HuH-7.5 (cell line): Measurements from ENCODE around the gene ATOSB.
"Not testable (repeated sequence)": the region's sequence is repeated elsewhere in the genome, so short reads cannot be mapped to it uniquely, and the experiment has no call there.

Source experiments
- DNase-seq: peaks from one replicate; pipeline ENCODE4 v3.0.0; 2011; ENCODE audit warnings: low spot score

The ATOSB gene, protein sequence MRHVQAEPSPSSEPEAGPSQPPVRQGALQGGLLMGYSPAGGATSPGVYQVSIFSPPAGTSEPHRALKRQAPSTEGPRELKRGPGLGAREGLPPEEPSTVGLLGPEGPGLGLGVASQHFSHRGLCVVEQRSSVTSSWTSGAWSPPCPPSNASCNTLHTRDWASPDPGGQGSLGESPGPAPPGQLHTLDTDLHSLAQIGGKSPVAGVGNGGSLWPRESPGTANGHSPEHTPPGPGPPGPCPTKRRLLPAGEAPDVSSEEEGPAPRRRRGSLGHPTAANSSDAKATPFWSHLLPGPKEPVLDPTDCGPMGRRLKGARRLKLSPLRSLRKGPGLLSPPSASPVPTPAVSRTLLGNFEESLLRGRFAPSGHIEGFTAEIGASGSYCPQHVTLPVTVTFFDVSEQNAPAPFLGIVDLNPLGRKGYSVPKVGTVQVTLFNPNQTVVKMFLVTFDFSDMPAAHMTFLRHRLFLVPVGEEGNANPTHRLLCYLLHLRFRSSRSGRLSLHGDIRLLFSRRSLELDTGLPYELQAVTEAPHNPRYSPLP

DNA sequence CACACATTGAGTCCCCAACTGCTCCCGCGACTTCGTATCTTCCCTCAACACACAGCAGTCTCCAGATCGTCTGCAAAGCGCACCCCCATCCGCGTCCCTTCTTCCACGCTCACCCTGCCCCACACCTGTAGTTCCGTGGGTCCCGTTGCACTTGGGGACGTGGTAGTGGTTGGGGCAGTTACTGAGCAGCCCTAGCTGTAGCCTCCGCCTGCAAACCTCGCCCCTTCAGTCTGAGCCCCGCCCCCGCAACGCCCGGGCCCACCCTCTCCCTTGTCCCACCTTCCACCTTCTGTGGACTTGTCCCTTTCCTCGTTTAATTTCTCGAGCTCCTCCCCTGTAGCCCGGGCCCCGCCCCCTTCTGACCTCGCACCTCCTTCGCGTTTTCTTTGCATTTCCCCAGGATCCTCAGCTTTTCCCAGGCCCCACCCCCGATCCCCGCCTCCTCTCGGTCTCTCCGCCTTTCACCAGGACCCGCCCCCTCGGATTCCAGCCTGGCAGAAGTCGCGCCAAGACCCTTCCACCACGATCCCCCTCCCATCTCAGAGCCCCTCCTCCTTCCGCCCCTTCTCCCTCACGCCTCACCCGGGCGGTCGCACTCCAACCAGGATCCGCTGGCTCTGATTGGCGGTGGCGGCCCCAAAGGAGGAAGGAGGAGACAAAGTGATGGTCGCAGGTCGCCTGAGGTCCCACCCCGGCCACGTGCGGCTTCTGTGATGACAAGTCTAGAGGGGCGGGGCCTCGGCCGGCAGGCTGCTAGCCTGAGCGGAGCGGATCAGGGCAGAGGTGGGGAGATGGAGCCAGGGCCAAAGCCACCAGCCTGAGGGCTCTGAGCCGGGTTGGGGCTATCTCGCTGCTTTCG lies at the start of gene ATOSB:
ATOSB (minus strand) TSS at position 183 of the 859 bp plus-strand sequence. CDS start 7,588 bp downstream, outside the sequence.
- DNase-seq = peak; percentile 85

DNA sequence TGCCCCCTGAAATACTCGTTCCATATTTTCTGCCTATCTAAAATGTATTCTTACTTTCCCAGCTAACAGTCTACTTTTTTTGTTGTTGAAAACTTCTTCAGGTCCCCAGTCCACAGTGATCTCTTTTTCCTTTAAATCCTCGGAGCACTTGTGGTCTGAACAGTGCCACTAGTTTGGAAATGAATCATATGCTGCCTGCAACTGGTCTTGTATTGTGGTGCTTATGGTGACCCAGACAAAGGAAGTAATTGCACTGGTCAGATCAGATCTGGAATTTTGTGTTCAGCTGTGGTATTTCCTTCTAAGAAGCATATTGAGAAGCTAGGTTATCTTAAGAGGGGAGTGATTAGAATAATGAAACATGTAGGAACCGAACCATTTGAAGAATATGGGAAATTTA lies 49.0 kb upstream of the ATOSB start:
- no peak for DNase-seq

DNA sequence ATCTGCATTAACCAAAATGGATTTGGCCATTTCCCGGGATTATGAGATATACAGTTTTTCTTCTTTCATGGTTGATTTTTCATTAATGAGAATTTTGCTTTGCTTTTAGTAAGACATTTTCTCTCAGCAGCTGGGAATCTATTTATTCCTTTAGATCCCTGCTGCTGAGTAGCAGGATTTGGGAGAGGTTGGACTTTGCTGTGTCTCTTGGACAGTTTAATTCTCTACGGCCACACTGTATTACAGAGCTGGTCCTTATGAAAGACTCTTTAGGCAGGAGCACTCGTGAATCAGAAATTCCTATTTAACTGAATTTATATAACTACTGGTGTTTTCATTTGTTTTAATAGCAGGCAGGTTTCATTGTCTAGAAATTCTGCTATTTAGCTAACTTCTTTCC lies 47.8 kb upstream of the ATOSB start:
- DNase-seq = no peak

DNA sequence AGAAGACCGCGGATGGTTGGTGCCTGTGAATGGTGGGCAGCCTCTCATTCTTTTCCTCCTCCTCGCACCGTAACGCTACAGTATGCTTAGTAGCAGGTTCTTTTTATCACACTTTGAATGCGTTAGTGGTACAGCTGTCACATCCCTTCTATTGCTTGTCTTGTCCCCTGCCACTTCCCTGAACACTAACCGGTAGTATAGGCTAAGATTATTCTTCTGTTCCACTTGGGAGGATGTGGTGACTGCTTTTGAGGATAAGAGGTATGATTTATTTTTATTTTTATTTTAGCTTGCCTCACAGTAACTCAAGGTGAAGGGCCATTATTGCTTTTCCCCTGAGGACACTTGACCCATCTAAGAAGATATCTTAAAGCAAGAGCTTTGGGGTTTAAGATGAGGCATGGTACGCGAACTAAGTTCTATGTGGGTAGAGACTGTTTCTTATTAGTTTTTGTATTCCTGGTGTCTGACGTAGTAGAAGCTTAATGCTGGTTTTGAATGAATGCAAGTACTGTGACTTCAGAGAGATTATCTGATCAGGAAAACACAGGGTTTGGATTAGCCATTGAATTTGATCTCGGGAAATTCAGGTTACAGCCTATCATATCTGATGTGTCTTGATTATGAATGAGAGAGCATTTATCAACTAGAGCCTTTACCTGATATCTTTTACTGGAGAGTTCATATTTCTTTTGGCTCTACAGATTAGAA lies 47.1 kb upstream of the ATOSB start:
- DNase-seq = no peak

DNA sequence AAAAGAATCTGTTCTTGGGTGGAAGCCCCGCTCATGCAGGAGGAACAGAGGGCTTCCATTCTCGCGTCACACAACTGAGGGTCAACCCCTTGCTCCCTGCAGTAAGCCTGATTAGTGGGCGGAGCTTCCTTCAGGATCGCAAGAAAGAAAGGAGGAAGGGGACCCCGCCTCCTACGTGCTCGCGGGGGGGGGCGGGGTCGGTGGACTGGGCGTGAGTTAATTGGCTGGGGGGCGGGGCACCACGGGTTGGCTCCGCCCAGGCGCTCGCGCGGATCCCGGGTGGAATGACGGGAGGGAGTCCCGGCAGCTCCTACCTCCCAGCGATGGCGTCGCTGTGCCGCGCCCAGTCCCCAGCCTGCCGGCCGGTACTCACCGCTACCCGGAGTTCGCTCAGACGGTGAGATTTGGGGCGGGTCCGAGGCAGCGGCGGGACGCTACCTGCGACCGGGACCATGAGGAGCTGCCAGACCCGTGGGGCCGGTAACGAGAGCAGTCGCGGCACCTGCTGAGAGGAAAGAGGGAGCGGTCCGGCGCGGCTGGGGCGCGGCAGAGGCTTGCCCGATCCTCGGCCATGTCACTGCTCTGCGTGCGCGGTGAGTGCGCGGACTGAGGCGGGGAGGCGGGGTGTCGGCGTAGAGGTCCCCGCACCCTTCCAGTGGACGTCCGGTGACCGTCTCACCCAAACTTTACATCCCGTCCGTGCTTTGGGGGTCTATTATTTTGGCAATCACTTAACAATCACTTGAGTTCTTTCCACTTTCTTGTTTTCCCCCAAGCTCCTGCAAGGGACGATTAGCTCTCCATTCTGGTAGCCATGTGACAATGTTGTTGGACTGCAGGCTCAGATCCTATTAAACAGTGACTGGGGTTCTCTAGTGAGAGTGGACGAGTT lies 46.3 kb upstream of the ATOSB start, which contains the start of gene UNC13B:
UNC13B (plus strand) TSS at position 297 of the 892 bp plus-strand sequence; CDS start at position 572, 275 bp downstream.
- DNase-seq = peak; percentile 89

DNA sequence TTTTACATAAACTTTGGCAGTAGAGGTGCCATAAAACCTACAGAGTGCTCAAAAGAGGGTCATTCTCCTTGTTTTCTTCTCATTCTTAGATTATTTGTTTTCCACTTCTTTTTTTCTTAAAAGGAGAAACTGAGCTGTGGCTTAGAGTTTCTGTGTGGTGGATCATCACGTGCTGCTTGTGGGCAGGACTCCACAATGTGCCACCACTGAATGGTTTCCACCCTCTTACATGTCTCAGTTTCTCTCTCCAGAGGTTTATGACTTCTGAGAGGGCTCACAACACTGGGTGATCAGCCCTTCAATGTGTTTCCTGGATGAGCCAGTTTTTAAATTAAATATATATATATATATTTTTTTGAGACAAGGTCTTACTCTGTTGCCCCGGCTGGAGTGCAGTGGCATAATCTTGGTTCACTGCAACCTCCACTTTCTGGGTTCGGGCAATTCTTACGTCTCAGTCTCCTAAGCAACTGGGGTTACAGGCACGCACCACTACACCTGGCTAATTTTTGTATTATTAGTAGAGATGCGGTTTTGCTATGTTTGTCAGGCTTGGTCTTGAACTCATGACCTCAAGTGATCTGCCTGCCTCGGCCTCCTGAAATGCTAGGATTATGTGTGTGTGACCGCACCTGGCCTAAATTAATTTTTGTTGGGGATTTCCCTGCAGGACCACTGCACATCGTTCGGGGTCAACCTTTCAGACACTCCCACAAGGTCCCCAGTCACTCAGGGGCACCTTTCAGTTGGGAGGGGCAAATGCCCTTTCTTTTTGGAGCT lies 43.0 kb upstream of the ATOSB start:
- DNase-seq = no peak

DNA sequence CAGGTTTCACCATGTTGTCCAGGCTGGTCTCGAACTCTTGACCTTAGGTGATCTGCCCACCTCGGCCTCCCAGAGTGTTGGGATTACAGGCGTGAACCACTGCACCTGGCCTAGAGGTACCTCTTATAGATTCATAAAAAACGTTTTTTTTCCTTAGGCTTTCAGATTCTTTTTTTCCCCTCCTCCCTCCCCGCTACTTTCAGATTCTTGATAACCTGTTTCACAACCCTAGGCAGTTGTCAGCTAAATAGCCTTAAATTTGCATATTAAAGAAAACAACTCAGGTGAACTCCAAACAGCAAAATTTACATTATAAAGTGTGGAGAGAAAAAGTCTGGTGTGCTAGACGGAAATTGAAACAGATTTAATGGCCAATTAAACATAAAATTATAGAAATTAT lies 42.2 kb upstream of the ATOSB start:
- not testable (repeated sequence) for DNase-seq

DNA sequence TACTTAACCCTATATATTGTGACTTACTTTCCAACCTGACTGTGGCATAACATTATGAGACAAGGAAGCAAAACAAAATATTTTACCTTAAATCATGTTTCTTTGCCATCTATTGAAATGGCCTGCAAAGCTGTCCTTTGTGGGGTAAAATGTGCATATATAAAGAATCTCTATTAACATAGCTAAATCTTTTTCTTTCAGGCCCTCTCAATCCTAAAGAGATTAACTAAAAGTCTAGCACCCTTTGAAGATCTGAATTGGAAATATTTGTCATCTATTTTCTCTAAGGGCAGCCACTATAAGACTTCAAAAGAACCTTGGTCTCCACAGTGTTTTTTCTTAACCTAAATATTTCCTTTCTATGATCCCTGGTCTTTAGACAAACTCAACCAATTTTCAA lies 41.1 kb upstream of the ATOSB start:
- no peak for DNase-seq

DNA sequence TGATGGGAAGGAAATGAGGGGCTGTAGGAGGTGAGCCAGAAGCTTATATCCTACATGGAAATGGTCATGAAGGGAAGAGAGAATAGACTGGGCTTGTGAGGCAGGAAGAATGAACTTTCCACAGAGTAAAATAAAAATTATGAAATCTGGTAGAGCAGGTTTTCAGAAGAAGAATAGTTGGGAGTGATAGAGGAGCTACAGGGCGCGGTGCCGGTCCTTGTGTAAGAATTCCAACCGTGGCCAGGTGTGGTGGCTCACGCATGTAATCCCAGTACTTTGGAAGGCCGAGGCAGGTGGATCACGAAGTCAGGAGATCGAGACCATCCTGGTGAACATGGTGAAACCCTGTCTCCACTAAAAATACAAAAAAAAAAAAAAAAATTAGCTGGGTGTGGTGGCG lies 37.3 kb upstream of the ATOSB start:
- no peak for DNase-seq

DNA sequence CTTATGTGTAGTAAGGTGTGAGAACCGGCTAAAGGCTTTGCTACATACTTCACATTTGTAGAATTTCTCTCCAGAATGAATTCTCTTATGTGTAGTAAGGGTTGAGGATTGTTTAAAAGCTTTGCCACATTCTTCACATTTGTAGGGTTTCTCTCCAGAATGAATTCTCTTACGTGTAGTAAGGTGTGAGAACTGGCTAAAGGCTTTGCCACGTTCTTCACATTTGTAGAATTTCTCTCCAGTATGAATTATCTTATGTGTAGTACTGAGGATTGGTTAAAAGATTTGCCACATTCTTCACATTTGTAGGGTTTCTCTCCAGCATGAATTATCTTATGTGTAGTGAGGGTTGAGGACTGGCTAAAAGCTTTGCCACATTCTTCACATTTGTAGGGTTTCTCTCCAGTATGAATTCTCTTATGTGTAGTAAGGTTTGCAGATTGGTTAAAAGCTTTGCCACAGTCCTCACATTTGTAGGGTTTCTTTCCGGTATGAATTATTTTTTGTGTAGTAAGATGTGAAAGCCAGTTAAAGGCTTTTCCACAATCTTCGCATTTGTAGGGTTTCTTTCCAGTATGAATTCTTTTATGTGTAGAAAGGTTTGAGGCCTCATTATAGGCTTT lies 32.4 kb upstream of the ATOSB start:
- DNase-seq = not testable (repeated sequence)

DNA sequence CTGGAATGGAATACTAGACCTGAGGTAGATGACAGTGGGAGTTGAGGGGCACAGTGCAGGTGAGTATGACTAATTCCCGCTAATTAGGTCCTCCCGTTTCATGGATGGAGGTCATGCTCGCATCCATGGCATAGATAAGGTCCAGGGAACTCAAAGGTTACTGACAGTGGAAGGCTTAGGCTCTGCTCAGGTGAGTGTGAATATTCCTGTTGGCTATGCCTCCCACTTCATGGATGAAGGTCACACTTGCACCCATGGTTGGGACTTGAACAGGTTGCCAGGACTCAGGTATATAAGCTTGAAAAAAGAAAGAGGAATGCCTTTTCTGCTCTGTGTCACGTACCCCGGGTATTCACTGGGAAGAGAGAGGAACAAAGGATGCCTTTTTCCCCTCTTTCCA lies 26.4 kb upstream of the ATOSB start:
- DNase-seq = no peak

DNA sequence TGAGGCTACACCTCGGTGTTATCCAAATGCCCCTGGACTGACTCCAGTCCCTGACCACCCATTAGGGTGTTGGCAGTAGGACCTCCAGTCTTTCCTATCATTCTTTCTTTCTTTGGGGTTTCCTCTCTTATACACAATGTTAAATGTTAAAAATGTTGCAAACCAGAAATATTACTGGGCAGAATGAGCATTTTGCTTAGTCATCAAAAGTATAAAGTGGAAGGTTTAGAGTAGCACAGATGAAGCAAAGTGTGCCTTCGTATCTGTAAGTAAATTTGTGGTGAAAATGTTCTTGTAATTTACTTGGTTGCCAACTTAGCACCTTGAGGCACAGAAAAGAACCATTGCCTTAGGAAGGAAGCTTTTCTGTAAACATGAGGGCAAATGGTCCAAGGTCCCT lies 24.4 kb upstream of the ATOSB start:
- DNase-seq = no peak

DNA sequence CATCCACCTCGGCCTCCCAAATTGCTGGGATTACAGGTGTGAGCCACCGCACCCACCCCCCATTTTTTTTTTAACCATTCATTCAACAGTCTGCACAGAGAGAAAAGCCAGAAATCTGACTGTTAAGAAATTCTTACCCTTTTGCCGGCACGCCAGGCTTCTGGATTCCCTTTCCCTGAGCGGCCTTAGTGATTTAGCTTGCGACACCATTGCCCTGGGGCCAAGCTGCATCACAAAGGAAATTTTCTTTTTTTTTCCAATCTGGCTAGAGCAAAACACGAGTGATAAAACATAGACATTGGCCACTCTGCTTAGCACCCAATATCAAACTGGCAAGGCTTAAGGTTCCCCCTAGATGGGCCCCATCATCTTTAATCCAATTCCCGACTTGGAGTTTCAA lies 21.2 kb upstream of the ATOSB start:
- DNase-seq = no peak

DNA sequence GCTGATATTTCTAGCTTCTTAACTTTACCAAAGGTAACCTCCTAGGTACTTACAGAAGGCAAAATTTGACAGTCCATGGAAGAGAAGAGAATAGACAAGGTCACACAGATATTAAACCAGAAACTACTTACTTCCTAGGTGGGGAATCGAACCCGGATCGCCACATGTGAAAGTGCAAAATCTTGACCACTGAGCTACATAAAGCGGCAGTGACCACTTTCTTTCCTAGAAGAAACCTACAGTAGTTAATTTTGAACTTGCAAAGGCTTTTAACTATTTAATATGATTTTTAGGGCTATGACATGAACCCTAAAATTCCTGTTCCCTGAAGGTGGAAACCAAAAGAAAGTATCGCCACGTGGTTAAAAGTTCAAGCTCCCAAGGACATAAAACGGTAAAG lies 20.3 kb upstream of the ATOSB start:
- DNase-seq = no peak

DNA sequence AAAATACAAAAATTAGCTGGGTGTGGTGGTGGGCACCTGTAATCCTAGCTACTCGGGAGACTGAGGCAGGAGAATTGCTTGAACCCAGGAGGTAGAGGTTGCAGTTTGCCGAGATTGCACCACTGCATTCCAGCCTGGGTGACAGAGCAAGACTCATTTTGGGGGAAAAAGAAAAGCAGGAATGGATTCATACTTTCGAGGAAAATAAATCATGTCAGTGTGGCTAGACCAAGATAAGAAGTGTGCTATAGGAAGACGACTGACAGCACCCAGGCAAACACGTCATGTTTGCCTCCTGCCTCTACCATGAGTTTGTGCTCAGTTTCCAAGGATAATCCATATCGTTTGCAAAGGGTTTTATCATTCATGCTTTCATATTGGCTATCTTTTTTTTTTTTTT lies 19.3 kb upstream of the ATOSB start:
- DNase-seq = no peak

DNA sequence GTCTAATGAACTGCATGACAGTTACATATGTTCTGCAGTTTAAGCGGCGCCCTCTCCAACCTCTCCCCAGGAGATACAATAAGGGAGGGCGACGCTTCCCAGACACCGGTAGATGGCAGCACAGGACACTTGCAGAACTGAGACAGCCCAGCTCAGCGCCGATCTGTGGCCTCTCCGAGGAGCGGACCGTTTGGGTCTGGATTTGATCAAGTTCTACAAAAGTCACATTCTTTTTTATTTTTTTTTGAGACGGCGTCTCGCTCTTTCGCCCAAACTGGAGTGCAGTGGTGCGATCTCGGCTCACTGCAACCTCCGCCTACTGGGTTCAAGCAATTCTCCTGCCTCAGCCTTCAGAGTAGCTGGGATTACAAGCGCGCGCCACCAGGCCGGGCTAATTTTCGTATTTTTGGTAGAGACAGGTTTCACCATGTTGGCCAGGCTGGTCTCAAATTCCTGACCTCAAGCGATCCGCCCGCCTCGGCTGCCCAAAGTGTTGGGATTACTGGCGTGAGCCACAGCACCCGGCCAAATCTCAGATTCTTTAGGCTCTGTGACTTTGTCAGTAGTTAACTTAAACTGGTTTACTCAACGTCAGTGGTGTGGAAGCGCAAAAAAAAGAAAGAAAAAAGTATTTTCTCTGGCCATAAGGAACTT lies 1.4 kb upstream of the ATOSB start:
- DNase-seq = peak; percentile 63

DNA sequence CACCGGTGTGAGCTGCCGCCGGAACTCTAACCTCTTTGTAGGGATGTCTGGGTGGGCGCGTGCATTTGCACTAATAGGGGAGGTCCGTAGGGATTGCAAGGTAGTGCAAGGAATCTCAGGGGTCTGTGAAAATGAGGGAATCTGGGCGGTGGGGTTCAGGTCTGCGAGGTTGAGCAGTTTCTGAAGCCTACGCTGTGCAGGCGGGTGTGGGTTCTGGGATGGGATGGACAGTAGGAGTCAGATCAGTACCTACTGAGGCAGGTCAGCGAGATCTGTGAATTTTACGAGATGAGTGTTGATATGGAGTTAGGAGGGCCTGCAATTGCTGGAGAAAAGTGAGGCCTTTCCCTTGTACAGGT lies 856 bp upstream of the ATOSB start:
- no peak for DNase-seq

DNA sequence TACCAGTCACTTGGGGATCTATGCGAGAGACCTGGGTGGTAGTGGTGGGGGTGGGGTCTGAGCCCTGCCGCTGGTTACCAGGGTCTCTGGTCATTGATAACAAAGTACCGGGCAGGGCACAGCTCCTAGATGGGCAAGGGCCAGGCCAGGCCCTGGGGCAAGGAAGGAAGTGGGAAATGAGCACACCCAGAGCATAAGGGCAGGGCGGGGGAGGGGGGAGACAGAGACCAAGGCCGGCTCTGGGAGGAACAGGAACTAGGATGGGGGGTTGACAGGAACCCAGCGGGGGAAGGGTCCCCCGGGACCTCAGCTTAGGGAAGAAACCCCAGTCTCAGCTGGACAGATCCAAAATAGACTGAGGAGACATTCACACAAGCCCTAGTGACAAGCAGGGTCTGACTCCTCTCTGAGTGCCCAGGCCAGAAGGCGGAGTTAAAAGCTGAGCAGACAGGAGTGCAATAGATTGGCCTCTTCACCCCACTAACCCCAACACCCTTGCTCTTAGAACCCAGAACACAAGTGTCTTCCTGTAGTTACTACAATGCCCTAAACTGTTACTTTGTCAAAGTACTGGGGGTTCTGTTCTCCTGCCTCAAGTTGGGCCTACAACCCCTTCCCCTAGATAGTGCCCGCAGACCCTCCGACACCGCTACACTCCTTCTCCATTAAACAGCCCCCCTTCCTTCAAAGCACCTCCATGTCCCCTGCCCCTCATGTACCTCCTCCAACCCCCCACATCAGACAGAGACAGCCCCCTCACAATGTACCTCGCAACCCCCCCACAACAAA lies 628 bp downstream of the ATOSB start:
- no peak for DNase-seq
